Astrocyte (in vitro differentiated cells and primary cell): ENCODE data around the gene DLD.

Experiments used
- CTCF ChIP-seq: IDR thresholded peaks from 2 replicates; pipeline ENCODE4 v1.5.1; 2011; ENCODE audit warnings: low read depth, mild to moderate bottlenecking, inconsistent platforms, low read length, moderate library complexity; ENCODE audit not compliant: insufficient read depth
- EZH2 ChIP-seq: IDR thresholded peaks from 2 replicates; pipeline ENCODE4 v1.6.1; 2012; ENCODE audit warnings: mild to moderate bottlenecking, low read length, inconsistent platforms; ENCODE audit not compliant: insufficient read depth

DNA sequence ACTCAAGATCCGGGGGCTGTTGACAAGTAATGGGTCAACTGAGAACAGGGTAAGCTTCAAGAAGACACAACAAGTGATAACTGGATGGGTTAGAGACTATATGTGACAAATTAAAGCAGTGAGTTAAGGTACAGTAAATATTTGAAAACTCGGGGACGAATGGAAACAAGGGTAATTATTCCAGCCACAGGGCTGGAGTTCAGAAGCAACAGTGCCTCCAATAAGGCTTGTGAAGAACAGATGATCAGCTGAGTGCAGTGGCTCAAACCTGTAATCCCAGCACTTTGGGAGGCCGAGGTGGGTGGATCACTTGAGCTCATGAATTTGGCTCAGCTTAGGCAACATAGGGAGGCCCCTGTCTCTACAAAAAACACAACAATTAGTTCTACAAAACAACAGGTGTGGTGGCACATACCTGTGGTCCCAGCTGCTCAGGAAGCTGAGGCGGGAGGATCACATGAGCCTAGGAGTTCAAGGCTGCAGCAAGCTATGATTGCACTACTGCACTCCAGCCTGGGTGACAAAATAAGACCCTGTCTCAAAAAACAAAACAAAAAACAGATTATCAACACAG is 20.5 kb upstream of the DLD start:
- TF ChIP-seq EZH2, result no peak
- TF ChIP-seq CTCF, result no peak
